ENCODE data around the gene RAI1.
"Not testable (repeated sequence)": the region's sequence is repeated elsewhere in the genome, so short reads cannot be mapped to it uniquely, and the experiment has no call there.

- not testable (repeated sequence) for TF ChIP-seq CTCF (IDR thresholded peaks at IDR 0.05); MYC (IDR thresholded peaks at IDR 0.05; ENCODE audit: borderline replicate concordance, low read length); POLR2A (IDR thresholded peaks at IDR 0.05; ENCODE audit: low read length); SMC3 (IDR thresholded peaks at IDR 0.05); EP300 (IDR thresholded peaks at IDR 0.05); NFE2L2 (conservative IDR thresholded peaks at IDR 0.05; ENCODE audit: low read length); CBX2 (IDR thresholded peaks at IDR 0.05; ENCODE audit: borderline replicate concordance, low read depth); ESRRA (IDR thresholded peaks at IDR 0.05; ENCODE audit: borderline replicate concordance, low read length); RCOR1 (IDR thresholded peaks at IDR 0.05; ENCODE audit: low read depth, low read length); MAZ (IDR thresholded peaks at IDR 0.05; ENCODE audit: borderline replicate concordance, low read depth, low read length)
These were observed 9.0 kb downstream of the RAI1 start for GRCh38 chr17:17690233-17690632.

All from A549 (cell line).